ENCODE data around the gene ADGRL2. TPM values are rescaled to one million over a fixed set of nuclear protein-coding genes. Genes with fewer than 3 reads are reported as not detected.

The ADGRL2 gene
- total RNA-seq, 3 donors from 2014 or later: 59.6 to 78.0 (median 74.7) TPM

GRCh38 chr1:81937791-81938450, 137.2 kb downstream of the ADGRL2 start:
- TF ChIP-seq POLR2A (IDR thresholded peaks at IDR 0.05) (no peak), CTCF (IDR thresholded peaks at IDR 0.05) (no peak), POLR2AphosphoS5 (IDR thresholded peaks at IDR 0.05) (no peak)
- DNase-seq (ENCODE audit: low spot score in 2 of 2): no peak
- H3K36me3 ChIP-seq: no peaks in the 10 kb centered on the region
- H3K27me3 ChIP-seq: no peaks in the 10 kb centered on the region
- no peak overlapping the region for H3K4me3 ChIP-seq
- intact Hi-C loops (cut with DNase I; ENCODE audit: low total_unique reads): no loop called here
- H3K9me3 ChIP-seq: no peaks in the 10 kb centered on the region
- H3K27ac ChIP-seq: no peak overlapping the region
- H3K4me1 ChIP-seq: no peaks in the 10 kb centered on the region

- no peak overlapping the region for H3K4me3 ChIP-seq
- no peak for DNase-seq (ENCODE audit: low spot score in 2 of 2)
- H3K36me3 ChIP-seq: no peaks in the 10 kb centered on the region
- H3K27me3 ChIP-seq: no peaks in the 10 kb centered on the region
- no peaks in the 10 kb centered on the region for H3K4me1 ChIP-seq
- H3K27ac ChIP-seq: no peak overlapping the region
- TF ChIP-seq CTCF (IDR thresholded peaks at IDR 0.05) (no peak), POLR2A (IDR thresholded peaks at IDR 0.05) (no peak), POLR2AphosphoS5 (IDR thresholded peaks at IDR 0.05) (no peak)
- H3K9me3 ChIP-seq: no peaks in the 10 kb centered on the region
- intact Hi-C loops (cut with DNase I; ENCODE audit: low total_unique reads): no loop called here
Observed at GRCh38 chr1:81948495-81948894, 147.8 kb downstream of the ADGRL2 start.

- Histone ChIP-seq H3K4me1 (no peaks in the 10 kb centered on the region), H3K27ac (no peak overlapping the region), H3K9me3 (no peaks in the 10 kb centered on the region), H3K27me3 (no peaks in the 10 kb centered on the region), H3K4me3 (no peak overlapping the region), H3K36me3 (no peaks in the 10 kb centered on the region)
- no peak for TF ChIP-seq POLR2AphosphoS5 (IDR thresholded peaks at IDR 0.05)
- TF ChIP-seq CTCF (IDR thresholded peaks at IDR 0.05): no peak
- no peak for TF ChIP-seq POLR2A (IDR thresholded peaks at IDR 0.05)
- intact Hi-C loops (cut with DNase I; ENCODE audit: low total_unique reads): no loop called here
- peak in 1 of 2 donors; percentile 23 for DNase-seq (ENCODE audit: low spot score in 2 of 2)
Observed at GRCh38 chr1:81949421-81949820, 148.7 kb downstream of the ADGRL2 start.

- no peaks in the 10 kb centered on the region for H3K9me3 ChIP-seq
- no peak overlapping the region for H3K27ac ChIP-seq
- DNase-seq (ENCODE audit: low spot score in 2 of 2): no peak
- no peak for TF ChIP-seq POLR2A (IDR thresholded peaks at IDR 0.05)
- TF ChIP-seq POLR2AphosphoS5 (IDR thresholded peaks at IDR 0.05): no peak
- TF ChIP-seq CTCF (IDR thresholded peaks at IDR 0.05): no peak
- H3K27me3 ChIP-seq: no peaks in the 10 kb centered on the region
- intact Hi-C loops (cut with DNase I; ENCODE audit: low total_unique reads): no loop called here
- no peaks in the 10 kb centered on the region for H3K36me3 ChIP-seq
- H3K4me1 ChIP-seq: no peaks in the 10 kb centered on the region
- no peak overlapping the region for H3K4me3 ChIP-seq
Observed at GRCh38 chr1:81950037-81950436, 149.3 kb downstream of the ADGRL2 start.

- Histone ChIP-seq H3K4me3 (no peak overlapping the region), H3K27ac (no peak overlapping the region), H3K4me1 (no peaks in the 10 kb centered on the region), H3K27me3 (no peaks in the 10 kb centered on the region), H3K9me3 (no peaks in the 10 kb centered on the region), H3K36me3 (no peaks in the 10 kb centered on the region)
- intact Hi-C loops (cut with DNase I; ENCODE audit: low total_unique reads): no loop called here
- TF ChIP-seq CTCF (IDR thresholded peaks at IDR 0.05) (no peak), POLR2AphosphoS5 (IDR thresholded peaks at IDR 0.05) (no peak), POLR2A (IDR thresholded peaks at IDR 0.05) (no peak)
- DNase-seq (ENCODE audit: low spot score in 2 of 2): no peak
Observed at GRCh38 chr1:81950591-81951244, 150.0 kb downstream of the ADGRL2 start.
